Activated gamma-delta T cell treated with anti-CD3 and anti-CD28 coated beads, Interleukin-2, amount 50 U/mL, for 16 hours (primary cell): ENCODE results near the gene DAAM2.

Source experiments
- DNase-seq: peaks from one replicate; pipeline ENCODE4 v3.0.0-alpha.2; 2020; ENCODE audit warnings: low read depth

Gene DAAM2

DNA sequence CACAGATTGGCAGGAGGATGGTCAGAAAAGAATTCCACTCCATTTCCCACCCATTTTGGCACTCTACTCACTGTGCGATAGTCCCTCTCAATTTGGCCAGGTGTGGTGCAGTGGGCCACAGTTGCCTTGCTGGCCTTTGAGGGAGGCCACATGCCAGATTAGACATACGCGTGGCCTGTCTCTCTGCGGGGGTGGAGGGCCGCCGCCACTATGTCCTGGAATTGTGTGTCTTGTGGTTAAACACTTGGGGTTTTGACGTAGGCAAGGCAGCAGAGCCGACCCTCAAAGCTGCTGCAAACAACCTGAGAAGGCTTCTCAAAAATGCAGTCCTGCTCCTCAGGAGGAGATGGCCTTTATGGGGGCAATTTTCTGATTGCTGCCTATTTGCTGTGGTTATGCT lies 4.9 kb upstream of the DAAM2 start:
- DNase-seq, result no peak

DNA sequence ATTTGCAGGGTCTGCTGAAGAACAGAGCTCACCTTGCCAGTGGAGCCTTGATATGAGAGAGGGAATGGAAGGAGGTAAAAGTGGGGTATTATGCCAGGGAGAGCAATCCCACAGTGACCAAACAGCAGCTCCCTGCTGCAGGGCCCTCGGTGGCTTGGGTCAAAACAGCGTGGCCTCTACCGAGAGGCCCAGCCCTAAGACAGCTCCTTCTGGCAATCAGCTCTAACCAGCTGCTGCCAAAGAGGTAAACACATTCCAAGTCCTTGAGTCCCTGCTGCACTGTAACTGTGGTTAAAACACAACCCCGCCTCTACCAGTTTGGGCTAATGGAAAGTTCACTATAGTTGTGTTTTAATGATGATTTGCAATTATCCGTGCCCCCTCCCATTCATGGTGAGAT lies 1.4 kb upstream of the DAAM2 start:
- no peak for DNase-seq

DNA sequence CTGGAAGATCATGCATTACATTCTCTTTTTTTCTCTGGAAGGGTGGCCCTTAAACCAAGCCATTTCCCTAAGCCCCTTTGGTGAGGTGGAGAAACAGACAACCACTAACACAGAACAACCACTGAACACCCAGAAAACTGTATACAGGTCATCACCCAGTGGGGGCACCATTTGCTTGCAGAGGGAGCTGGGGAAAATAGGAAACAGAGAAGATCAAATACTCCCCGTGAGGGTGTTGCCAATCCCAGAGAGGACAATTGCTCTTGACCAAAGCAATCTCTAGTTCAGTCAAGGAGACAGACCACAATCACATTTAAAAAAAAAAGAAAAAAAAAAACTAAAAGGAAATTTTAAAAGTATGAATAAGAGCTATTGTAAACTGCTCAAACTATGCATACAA lies 865 bp upstream of the DAAM2 start:
- DNase-seq, result no peak

DNA sequence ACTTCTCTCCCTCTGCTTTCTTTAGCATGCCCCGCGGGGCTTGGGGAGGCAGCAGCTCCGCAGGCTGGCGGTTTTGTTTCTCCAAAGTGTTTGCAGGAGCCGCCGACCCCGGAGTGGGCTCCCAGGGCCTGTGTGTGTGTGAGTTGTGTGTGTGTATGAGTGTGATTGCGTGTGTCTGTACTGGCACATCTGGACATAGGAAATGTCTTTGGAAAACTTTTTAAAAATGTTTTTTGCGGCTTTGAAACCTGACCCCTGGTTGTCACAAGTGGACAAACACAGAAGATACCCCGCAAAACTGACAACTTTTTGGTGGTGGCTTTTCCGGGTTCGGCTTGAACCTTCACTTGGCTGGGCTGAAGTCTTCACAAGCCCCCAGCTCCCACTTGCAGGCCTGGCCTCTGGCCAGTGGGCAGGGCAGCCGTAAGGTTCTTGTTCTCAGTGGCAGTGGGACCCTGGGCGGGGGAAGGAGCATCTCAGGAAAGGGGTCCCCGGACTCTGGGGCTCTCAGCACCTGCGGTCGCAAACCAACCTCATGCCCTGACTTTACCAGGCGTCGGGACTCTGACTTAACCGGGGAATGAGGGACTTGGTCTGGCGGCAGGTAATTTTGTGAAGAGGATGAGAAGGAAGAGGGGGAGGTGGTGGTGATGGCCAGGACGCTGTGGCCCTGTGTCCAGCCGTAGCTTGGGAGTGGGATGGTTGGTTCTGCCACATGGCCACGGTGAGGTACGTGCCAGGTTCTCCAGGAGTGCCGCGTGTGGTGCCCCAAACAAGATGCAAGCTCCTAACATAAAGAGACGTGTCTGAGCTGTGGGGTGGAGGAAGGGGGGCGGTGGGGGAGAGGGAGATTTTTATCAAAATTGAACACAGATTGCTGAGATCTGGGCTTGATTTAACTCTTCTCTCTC lies 619 bp downstream of the DAAM2 start:
- no peak for DNase-seq

DNA sequence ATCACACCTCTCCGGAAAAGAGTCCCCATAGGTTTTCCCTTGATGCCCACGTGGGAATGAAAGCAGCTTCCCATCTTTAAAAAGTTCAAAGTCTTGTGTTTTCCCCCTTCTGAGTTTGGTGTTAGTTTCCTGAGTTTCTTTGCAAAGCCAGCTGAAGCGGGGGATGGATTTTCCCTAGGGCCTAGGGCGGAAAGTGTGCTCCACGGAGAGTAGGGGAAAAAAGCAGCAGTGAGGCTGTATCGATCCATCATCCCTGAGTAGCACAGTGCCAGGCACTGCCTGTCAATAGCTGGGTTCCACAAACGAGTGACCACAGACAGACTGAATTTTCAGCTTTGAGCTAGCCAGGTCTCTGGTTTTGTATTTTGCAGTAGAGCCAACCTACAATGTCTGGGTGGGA lies 1.3 kb downstream of the DAAM2 start:
- no peak for DNase-seq

DNA sequence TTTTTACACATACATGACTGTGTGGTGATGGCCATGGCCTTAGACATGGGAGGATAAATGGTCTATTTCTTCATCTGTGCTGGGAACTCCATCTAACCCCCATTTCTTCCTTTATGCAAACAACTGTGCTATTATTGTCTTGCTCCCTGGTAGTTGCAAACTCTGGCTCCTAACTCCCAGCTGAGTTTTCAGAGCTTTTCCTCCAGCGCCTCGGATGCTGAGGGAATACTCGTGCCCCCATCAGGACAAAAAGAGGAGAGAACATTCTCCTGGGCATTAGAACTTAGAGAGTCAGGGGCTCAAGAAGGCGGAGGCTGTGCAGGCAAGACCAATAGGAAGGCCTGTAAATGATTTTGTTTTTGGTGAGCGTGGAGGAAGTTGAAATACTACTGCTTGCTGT lies 2.1 kb downstream of the DAAM2 start:
- DNase-seq, result no peak

DNA sequence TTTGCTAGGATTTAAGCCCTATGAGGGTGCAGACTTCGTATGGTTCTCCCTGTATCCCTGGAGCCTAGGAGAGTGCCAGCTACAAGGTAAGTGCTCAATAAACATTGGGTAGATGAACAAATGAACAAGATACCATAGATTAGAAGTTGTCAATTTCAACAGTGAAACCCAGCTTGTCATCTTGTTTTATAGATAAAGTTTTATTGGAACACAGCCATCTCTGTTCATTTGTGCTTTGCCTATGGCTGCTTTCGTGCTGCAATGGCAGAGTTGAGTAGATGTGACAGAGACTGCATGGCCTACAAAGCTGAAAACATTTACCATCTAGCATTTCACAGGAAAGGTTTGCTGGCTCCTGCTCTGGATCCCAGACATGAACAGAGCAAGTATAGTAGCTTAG lies 5.6 kb downstream of the DAAM2 start:
- no peak for DNase-seq

DNA sequence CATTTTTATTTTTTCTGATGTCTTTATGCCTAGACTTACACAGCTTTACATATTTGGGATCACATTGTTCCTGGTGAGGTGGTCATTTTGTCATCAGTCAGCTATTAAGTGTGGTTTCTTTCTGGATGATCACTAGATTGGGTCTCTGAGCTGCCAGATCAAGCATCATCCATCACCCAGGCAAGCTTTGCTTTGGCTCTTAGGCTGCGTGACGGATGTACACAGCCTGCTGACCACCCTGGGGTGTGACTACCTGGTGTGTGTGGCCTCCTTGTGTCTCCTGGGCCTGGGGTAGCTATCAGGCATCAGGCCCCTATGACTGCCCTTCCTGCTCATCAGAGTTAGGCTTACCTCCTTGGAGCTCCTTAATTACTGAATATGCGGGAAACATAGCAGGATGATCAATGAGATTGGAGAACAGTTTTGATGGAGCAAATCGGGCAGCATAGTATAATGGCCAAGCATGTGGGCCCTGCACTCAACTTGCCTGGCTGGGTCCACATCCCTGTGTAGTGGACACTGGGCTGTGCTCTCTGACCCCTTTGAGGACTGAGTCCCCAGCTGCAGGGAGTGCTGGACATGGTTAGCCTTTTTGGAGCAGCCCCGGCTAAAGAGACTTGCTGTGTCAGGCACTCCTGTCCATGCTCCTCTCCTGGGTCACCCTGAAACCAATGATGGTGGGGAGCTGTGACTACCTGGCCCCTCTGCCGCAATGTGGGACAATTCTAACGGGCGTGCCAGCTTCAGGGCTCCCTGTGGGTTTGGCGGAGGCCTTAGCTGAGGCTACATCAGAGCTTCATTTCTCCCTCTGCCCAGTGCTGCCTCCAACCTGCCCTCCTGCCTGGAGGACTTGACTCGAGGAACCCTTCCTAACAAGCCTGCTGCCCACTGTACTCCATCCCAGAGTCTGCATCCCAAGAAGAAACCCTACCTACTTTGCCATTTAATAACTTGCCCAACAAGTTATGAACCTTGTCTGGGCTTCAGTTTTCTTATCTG lies 8.2 kb downstream of the DAAM2 start:
- no peak for DNase-seq

DNA sequence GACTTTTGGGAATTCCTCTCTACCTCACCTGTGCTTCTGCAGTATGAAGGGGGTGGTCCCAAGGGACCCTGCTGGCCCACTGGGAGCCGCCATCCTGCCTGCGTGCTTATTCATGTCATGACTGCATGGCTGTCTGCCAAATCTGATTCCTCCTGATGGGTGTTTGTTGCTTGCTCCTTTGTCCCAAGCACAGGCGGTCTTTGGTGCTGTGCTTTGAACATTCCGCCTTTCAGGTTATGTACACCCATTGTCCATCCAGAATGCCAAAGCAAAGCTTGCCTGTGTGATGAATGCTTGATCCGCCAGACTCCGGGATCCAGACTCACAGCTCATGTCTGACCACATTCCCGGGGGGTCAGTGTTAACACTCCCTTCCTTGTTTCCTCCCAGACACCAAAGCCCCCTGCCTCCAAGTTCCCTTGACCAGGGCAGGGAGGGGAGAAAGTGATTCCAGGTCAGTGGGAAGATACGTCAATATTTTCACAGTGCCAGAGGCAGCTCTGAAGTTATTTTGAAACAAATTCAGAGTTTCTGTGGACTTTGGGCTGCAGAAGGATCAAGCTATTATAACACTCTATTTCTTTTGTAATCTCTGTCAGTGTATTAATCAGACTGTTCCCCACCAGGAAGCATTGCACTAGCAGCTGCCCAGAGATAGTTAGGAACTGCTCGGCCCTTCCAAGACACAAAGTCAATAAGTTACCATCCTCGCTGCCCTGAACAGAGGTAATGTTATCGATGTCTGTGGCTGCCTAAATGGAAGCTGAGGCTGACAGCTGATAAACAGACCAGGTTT lies 9.5 kb downstream of the DAAM2 start:
- no peak for DNase-seq

DNA sequence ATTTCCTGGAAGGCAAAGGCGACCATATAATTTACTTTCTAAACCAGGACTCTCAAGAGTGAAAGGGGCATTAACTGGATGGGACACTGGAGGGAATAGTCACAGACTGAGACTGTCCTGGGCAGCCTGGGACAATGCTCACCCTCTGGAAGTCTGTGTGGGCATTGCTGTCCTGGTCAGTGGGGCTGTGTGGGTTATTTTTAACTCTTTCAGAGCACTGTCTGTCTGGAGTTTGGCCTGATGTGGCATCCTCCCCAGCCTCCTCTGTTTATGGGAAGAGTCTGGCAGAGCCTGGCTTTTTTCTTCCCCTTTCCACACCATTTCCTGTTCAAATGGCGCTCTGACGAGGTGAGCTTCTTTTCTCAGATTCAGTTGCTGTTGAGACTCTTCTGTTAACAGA lies 11.7 kb downstream of the DAAM2 start:
- DNase-seq, result no peak

DNA sequence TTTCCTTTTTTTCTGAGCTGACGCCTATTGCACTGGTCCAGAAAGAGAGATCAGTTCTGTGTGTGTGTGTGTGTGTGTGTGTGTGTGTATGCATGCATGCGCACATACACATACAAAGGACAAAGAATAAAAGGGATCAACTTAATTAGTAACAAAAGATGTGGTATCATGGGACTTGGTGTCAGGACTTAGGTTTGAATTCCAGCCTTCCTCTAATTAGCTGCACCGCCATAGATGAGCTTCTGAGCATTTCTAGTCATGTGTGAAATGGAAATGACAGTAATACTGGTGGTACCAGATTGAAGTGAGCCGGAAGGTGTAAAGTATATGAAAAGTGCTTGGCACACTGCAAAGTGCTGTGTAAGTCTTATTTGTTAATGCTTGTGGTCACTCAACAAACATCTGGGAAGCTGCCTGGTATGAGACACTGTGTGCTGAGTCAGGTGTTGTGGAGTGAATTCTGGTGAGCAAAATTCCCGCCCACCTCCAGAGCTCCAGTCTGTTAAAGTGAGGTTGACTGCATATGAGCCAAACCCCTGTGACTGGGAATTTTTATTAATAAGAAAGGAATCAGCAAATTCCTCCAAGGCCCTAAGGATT lies 12.4 kb downstream of the DAAM2 start:
- DNase-seq, result no peak

DNA sequence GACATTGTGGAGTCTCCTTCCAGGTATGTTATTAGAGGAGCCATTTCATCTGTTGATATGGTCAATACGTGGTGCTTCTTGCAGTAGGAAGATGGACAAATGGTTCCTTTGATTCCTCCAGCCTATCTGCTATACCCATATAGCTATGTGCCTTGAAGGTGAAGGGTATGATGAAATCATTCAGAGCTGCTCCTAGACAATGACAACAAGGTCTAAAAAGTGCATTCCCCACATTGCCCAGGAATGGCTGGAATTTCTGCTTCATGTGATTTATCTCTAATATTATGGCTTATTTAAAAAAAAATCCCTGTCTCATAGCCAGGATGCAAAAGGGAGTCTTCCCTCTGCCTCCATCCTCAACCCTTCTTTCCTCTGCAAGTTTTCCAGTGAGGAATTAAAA lies 14.1 kb downstream of the DAAM2 start:
- DNase-seq, result no peak

DNA sequence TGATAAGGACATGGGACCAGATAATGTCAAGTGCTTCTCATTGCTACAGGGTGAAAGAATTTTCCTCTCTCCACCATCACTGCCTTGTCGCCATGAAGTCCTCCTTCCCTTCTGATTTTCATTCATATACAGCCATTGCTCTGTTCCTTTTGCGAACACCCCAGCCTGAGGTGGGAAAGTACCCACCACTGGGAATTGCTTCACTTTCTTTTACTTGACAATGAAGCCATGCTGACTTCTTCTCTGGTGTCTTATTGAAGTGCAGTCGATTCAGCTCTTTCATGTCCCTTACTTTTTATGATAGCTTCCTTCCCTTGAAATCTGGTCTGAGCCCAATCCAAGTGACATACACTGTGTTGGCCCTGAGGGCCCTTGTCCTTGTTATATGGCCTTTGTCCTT lies 16.2 kb downstream of the DAAM2 start:
- no peak for DNase-seq

DNA sequence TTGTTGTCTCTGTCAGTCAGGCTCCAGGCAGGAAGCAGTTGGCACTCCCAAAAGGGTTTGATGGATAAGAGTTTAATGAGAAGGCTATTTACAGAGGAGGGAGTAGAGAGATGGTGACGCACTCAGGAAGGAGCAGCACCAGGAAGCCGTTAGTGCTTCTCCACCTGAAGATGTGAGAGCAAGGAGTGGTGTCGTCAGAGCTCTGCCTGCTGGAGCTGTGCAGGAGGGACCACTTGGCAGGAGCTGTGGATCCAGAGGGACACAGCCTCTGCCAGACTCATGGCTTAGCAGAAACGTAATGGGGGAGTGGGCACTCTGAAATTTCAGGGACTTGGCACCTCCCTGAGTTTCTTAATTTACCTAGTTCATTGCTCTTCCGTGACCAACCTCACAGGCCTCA lies 16.8 kb downstream of the DAAM2 start:
- no peak for DNase-seq

DNA sequence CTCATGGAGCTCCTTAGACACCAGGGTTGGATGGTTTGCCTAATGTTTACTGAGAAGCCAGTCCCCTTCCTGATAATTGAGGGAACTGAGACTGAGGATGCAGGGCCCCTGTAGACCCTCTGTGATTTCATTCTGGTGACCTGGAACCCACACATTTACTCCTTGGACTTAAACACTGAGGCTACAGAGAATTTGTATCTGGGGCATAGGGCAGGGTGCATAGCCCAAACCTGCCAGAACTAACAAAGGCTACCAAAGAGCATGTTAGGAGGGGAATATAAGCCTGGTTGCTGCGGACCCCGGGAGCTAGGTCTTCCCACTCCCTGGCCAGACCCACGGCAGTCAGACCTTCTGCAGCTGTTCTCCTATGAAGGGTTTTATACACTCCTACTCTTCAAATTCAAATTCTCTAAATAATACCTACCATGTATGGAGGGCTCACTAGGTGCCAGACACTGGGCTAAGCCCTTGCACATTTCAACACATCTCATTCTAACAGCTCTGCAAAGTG lies 19.7 kb downstream of the DAAM2 start:
- no peak for DNase-seq

DNA sequence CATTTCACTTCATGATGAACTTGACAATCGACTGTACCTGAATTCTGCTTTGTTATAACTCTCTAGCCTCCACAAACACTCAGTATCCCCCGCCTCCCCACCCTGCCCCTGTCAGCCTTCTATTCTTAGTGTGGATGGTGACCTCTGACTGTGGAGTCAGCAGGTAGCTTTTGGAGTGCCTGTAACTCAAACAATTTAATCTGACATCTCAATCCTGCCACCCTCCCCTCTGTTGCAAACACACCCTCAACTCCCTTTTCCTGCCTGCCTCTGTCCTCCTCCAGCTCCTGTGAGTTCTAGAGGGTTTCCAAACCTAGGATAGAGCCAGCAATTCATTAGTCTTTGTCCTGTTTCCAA lies 20.3 kb downstream of the DAAM2 start:
- no peak for DNase-seq

DNA sequence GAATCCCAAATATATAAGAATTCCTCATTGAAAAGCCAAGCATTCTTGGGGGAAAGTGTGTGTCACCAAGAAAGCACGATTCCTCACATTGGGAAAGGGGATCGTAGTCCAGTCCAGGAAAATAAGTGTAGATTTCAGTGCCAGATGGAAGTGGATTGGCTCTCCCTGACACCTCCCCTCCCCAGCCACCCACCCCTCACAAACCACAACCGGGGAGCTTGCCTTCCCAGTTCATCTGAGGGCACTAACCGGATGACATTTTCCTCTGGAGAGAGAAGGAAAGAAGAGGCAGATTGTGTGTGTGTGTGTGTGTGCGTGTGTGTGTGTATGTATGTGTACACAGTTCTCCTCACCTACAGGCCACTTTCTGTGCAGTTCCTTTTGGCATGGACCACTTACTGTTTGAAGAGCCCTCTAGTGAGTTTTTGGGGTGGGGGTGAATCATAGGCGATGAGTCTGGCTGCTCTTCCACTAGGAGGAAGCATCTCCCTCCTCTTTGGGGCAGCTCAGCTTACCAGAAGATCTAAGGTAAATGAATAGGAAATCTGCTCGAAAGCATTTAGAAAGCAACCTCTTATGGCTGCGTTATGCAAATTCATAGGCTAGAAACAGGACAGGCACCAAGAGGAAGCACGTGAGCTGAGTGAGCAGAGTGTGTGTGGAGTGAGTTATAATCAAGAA lies 20.8 kb downstream of the DAAM2 start:
- DNase-seq, result no peak

DNA sequence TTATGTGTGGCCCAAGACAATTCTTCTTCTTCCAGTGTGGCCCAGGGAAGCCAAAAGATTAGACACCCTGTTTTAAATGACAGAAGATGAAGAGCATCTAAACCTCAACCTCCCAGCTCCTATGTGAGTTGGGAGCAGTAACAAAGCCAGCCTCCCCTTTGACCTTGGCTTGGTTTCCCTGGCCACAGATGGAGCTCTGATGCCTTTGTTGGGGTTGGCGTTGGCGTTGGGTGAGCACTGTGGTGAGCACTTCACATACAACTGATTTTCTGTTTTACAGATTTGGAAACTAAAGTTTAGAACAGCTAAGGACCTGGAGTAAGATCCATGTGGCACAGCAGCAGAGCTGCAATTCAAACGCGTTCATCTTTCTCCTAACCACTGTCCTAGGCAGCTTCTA lies 22.1 kb downstream of the DAAM2 start:
- no peak for DNase-seq

DNA sequence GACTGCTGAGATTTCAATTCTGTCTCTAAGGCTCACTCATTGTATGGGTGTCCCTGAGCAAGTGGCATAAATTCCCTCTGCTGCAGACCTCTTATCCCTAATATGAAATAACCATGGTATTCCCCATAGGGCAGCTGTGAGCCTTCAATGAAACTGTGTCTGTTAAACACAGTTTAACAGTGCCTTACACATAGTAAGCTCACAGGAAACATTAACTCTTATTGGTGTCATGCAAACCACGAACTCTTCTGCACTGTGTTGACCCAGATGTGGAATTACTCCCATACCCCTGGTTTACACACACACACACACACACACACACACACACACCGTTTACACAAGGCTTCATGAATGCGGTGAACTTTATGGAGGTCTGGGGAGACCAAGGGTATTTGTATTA lies 23.2 kb downstream of the DAAM2 start:
- DNase-seq, result no peak

DNA sequence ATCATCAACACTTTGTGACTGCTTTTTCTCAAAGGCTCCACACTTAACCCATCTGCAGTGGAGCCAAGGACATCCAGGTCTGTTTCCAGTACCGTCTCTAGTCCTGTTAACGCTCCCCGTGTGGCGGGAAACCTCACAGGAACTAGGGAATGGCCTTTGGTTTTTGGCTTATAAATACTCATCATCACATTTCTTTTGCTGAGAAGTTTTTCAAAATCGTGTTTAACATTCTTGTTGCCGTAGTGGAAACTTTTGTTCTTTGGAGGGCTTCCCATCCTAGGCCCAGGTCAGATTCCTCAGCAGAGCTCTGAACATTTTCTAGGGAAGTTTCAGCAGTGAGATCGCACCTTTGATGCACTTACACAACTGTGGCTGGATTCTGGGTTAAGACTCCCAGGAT lies 24.6 kb downstream of the DAAM2 start:
- DNase-seq, result no peak

DNA sequence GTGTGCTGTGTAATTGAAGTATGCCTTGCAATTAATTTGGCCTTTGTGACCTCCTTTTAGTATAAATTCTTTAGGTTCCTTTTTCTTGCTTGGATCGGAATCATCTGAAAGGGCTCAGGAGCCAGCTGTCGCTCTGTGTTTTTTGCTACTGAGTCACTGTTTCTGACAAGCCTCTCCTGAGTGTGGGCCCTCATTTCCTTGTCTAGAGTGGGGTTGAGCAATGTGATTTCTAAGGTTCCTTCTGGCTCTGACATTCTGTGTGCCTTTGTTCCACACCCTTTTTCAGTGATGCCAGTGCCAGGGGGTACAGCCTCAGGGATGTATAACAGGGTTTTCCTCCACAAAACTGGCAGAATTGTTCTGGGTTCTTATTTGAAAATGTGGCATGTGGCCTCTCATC lies 26.5 kb downstream of the DAAM2 start:
- no peak for DNase-seq
